Tibial artery (tissue), 4 donors: Measurements from ENCODE around the gene RWDD2A.

Experiments
- DNase-seq, 2 donors: peaks; one replicate each; pipeline ENCODE4 v3.0.0-alpha.2; 2019
- H3K27ac ChIP-seq, 2 donors: fragments of 200-600 bp; sonication (generic) in 1 of 2; 1 replicate in 1 of 2; 2 replicates in 1 of 2; pipeline ENCODE4 v1.5.1; 2018 to 2019; ENCODE audit warnings: mild to moderate bottlenecking in 1 of 2
- H3K27me3 ChIP-seq, 2 donors: fragments of 200-600 bp; sonication (generic) in 1 of 2; one replicate each; pipeline versions ENCODE4 v1.5.1 to v1.6.0; 2016 to 2019
- H3K36me3 ChIP-seq, 3 donors: fragments of 200-600 bp; sonication (generic) in 2 of 3; one replicate each; pipeline ENCODE4 v1.5.1; 2016 to 2019; ENCODE audit warnings: mild to moderate bottlenecking in 2 of 3
- H3K4me1 ChIP-seq, 4 donors: fragments of 200-600 bp; sonication (generic) in 2 of 4; 1 replicate in 3 of 4; 2 replicates in 1 of 4; pipeline ENCODE4 v1.5.1; 2016 to 2019
- H3K4me3 ChIP-seq, 2 donors: fragments of 200-600 bp; sonication (generic) in 1 of 2; 1 replicate in 1 of 2; 2 replicates in 1 of 2; pipeline ENCODE4 v1.5.1; 2018 to 2019; ENCODE audit warnings: mild to moderate bottlenecking in 2 of 2
- H3K9me3 ChIP-seq, 3 donors: fragments of 200-600 bp; sonication (generic) in 1 of 3; one replicate each; pipeline ENCODE4 v1.5.1; 2016 to 2019
- CTCF ChIP-seq, 2 experiments: fragments of 200-600 bp in 1 of 2; fragments of 450-650 bp in 1 of 2; IDR thresholded peaks; one replicate each; pipeline ENCODE4 v1.5.1; 2017 to 2019; ENCODE audit warnings: antibody characterized with exemption in 2 of 2, mild to moderate bottlenecking in 1 of 2, moderate library complexity in 1 of 2
- intact Hi-C: fragments of 100-400 bp; cut with DNase I; formaldehyde crosslinking; loops from one replicate; pipeline ENCODE4 v1.15.0; 2023; ENCODE audit warnings: low total_unique reads

Gene RWDD2A

GRCh38 chr6:83192871-83193746 lies at the start of gene RWDD2A, which contains the start of gene PGM3:
RWDD2A (plus strand) TSS chr6:83193357; CDS start chr6:83194452, 1,095 bp downstream.
PGM3 (minus strand) TSS chr6:83193265; CDS start chr6:83191012, 2,253 bp downstream.
- DNase-seq, result peak; percentile 90 to 95
- Histone ChIP-seq H3K27me3 (no peaks in the 10 kb centered on the region), H3K27ac (peak within 1 kb of the TSS; percentile 77 to 96), H3K4me3 (peak within 1 kb of the TSS; percentile 66 to 99), H3K4me1 (peaks cover 0 to 37% (median 13%) of the 10 kb centered on the region in 4 donors), H3K9me3 (no peaks in the 10 kb centered on the region), H3K36me3 (peaks cover 0 to 30% (median 7%) of the 10 kb centered on the region in 3 donors)
- TF ChIP-seq CTCF (IDR thresholded peaks at IDR 0.05), result peak in 1 of 2 experiments; percentile 16
- intact Hi-C loops, result no loop called here

- no peak overlapping the region for H3K27ac ChIP-seq
- intact Hi-C loops, result no loop called here
- TF ChIP-seq CTCF (IDR thresholded peaks at IDR 0.05), result no peak
- H3K36me3 ChIP-seq, result peaks cover 36 to 84% (median 49%) of the 10 kb centered on the region in 3 donors
- no peak for DNase-seq
- no peak overlapping the region for H3K4me3 ChIP-seq
- H3K4me1 ChIP-seq, result no peaks in the 10 kb centered on the region
- no peaks in the 10 kb centered on the region for H3K27me3 ChIP-seq
- H3K9me3 ChIP-seq, result no peaks in the 10 kb centered on the region
Observed at GRCh38 chr6:83151114-83151513, 42.0 kb upstream of the RWDD2A start.

GRCh38 chr6:83152913-83153312 lies 40.2 kb upstream of the RWDD2A start:
- no peak for DNase-seq
- no peaks in the 10 kb centered on the region for H3K27me3 ChIP-seq
- TF ChIP-seq CTCF (IDR thresholded peaks at IDR 0.05), result no peak
- H3K36me3 ChIP-seq, result peaks cover 46 to 85% (median 57%) of the 10 kb centered on the region in 3 donors
- H3K9me3 ChIP-seq, result no peaks in the 10 kb centered on the region
- no peak overlapping the region for H3K27ac ChIP-seq
- no peak overlapping the region for H3K4me3 ChIP-seq
- no peaks in the 10 kb centered on the region for H3K4me1 ChIP-seq
- intact Hi-C loops, result no loop called here

- TF ChIP-seq CTCF (IDR thresholded peaks at IDR 0.05), result no peak
- peaks cover 48 to 88% (median 59%) of the 10 kb centered on the region in 3 donors for H3K36me3 ChIP-seq
- no peak for DNase-seq
- H3K4me3 ChIP-seq, result no peak overlapping the region
- no peaks in the 10 kb centered on the region for H3K27me3 ChIP-seq
- no peaks in the 10 kb centered on the region for H3K9me3 ChIP-seq
- no peaks in the 10 kb centered on the region for H3K4me1 ChIP-seq
- intact Hi-C loops, result no loop called here
- H3K27ac ChIP-seq, result no peak overlapping the region
Observed at GRCh38 chr6:83153883-83154521, 39.2 kb upstream of the RWDD2A start.

GRCh38 chr6:83155794-83156193 lies 37.4 kb upstream of the RWDD2A start:
- no peaks in the 10 kb centered on the region for H3K4me1 ChIP-seq
- peaks cover 65 to 96% (median 67%) of the 10 kb centered on the region in 3 donors for H3K36me3 ChIP-seq
- no peak for TF ChIP-seq CTCF (IDR thresholded peaks at IDR 0.05)
- intact Hi-C loops, result no loop called here
- H3K9me3 ChIP-seq, result no peaks in the 10 kb centered on the region
- no peak for DNase-seq
- no peak overlapping the region for H3K4me3 ChIP-seq
- no peak overlapping the region for H3K27ac ChIP-seq
- H3K27me3 ChIP-seq, result no peaks in the 10 kb centered on the region
